HG02943 (cell line): ENCODE measurements around the gene TMEM45B.
"Not testable (repeated sequence)": the region's sequence is repeated elsewhere in the genome, so short reads cannot be mapped to it uniquely, and the experiment has no call there.

Experiments
- ATAC-seq: cut with Tn5 transposase; IDR thresholded peaks from one replicate; pipeline ENCODE4 v1.9.1; 2021; ENCODE audit warnings: mild to moderate bottlenecking, low read depth, moderate library complexity; ENCODE audit not compliant: unreplicated experiment

Gene TMEM45B

GRCh38 chr11:129849447-129850130 is 33.9 kb downstream of the TMEM45B start:
- ATAC-seq: no peak

GRCh38 chr11:129852125-129852740 is 36.6 kb downstream of the TMEM45B start:
- ATAC-seq: no peak

GRCh38 chr11:129853518-129854231 is 38.0 kb downstream of the TMEM45B start:
- ATAC-seq: no peak

- ATAC-seq: no peak
Measured at GRCh38 chr11:129854232-129854805, 38.7 kb downstream of the TMEM45B start.

- ATAC-seq: no peak
Measured at GRCh38 chr11:129855086-129855485, 39.4 kb downstream of the TMEM45B start.

- ATAC-seq: no peak
Measured at GRCh38 chr11:129856036-129856435, 40.4 kb downstream of the TMEM45B start.

GRCh38 chr11:129861702-129862522 is 46.3 kb downstream of the TMEM45B start:
- ATAC-seq: no peak

DNA sequence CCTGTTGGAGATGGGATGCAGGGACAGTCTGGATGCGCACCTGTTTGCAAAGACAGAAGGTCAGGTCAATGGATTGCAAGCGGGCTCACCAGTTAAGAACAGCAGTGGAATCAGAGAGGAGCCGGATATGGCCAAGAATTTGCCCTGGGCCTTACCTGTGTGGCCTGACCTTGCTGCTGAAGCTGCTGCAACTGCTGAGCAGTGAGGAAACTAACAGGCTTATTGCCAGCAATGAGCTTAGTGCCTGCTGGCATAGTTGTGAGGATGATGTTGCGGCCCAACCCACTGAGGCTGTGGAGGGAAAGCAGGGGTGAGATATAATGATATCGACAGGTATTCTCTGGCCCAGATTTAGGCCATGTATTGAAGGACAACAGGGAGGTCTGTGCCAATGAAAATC is 49.2 kb downstream of the TMEM45B start:
- ATAC-seq: no peak

- ATAC-seq: no peak
Measured at GRCh38 chr11:129865701-129866100, 50.1 kb downstream of the TMEM45B start.

DNA sequence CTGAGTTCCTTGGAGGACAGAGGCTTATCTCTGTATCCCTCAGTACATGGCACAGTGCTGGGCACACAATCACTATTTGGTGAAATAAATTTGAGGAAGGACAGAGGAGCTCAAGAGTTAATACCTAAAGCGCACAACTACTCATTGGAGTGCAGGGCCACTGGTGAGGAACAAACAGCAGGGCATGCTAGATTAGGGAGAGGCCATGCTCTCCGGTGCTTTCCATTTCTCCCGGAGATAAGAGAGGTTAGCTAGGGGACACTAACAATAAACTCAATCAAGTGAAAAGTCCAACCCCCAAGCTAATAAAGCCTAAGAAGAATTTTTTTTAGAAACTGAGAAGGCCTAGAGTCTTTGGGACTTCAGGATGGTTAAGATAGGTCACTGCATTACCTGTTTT is 50.7 kb downstream of the TMEM45B start:
- ATAC-seq: no peak

DNA sequence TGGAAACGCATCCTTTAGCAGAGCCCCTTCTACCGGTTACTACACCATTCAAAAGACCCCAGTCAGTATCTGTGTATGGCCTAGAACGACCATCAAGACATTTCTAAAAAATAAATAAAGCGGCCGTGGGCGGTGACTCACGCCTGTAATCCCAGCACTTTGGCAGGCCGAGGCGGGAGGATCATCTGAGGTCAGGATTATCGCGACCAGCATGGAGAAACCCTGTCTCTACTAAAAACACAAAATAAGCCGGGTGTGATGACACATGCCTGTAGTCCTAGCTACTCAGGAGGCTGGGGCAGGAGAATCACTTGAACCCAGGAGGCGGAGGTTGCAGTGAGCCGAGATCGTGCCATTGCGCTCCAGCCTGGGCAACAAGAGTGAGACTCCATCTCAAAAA is 53.0 kb downstream of the TMEM45B start:
- ATAC-seq: not testable (repeated sequence)

DNA sequence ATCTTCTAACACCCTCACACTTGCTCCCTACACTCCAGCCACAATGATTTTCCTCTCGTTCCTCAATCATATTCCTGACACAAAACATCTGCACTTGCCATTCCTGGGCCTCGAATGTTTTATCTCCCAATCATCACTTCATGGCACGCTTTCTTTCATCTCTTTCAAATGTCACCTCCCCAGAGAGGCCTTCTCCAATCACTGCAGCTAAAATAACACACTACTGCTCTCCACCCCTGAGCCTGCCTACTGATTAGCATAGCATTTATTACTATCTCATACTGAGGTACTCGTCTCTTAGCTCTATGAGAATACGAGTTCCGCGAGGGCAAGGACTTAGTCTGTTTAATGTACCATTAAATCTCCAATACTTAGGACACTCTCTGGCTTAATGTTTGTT is 56.3 kb downstream of the TMEM45B start:
- no peak for ATAC-seq

DNA sequence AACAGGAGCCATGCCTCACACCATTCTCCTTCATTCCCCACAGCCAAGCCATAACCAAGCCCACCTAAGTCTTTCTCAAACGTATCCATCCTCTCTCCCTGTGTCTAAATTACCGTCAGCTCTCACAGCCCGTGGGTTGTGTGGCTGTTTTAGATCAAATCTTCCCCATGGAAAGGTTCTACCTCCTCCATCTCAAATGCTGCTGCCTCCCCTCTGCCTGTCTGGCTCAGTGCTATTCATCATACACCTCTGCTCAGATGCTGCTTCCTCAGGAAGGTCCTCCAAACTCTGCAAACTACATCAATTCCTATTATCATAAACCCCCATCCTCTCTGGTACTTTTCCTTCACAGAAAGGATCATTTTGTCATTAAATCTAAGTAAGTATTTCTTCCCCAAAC is 64.7 kb downstream of the TMEM45B start:
- no peak for ATAC-seq

- no peak for ATAC-seq
Measured at GRCh38 chr11:129881570-129882170, 66.0 kb downstream of the TMEM45B start.

- no peak for ATAC-seq
Measured at GRCh38 chr11:129884581-129884980, 68.9 kb downstream of the TMEM45B start.

DNA sequence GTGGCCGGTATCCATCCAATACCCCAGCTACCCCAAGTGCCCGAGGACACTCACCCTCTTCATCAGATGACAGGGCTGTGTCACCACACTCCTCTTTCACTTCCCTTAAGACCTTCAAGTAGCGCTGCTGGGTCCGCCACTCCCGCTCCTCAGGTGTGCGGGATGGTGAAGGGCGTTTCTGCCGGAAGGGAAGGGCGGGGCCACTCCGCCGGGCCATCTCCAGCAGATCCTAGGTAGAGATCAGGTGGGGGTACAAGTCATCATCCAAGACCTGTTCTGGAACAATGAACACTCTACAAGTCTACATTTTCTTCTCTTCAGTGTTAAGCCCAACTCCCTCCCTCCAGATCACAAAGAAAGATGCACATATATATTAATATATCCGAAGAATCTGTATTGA is 69.7 kb downstream of the TMEM45B start:
- no peak for ATAC-seq

GRCh38 chr11:129888451-129888850 is 72.8 kb downstream of the TMEM45B start:
- ATAC-seq: no peak

- no peak for ATAC-seq
Measured at GRCh38 chr11:129894278-129895125, 78.9 kb downstream of the TMEM45B start.
